Skin of body (tissue), 2 donors: ENCODE results near the gene TMEM184C. TPM values are rescaled to one million over a fixed set of nuclear protein-coding genes. Genes with fewer than 3 reads are reported as not detected.

Experiments used
- DNase-seq: peaks from one replicate; lab custom pipeline; 2025; lab: John Stamatoyannopoulos, UW
- total RNA-seq: library from RNA; depleted of rRNA; stranded (reverse); fragments of >200 nt; gene quantifications from one replicate; pipeline ENCODE4 v1.2.3, GENCODE V29; 2014

The TMEM184C gene
- total RNA-seq, 1 donor from 2014 or later = 21.2 TPM

- no peak for DNase-seq
These were observed 18.0 kb upstream of the TMEM184C start for GRCh38 chr4:147599206-147599605.

GRCh38 chr4:147599769-147600168 lies 17.4 kb upstream of the TMEM184C start:
- DNase-seq = no peak

GRCh38 chr4:147605499-147605898 lies 11.7 kb upstream of the TMEM184C start:
- DNase-seq = no peak

GRCh38 chr4:147607471-147607870 lies 9.7 kb upstream of the TMEM184C start:
- no peak for DNase-seq

- peak; percentile 38 for DNase-seq
These were observed 6.5 kb upstream of the TMEM184C start for GRCh38 chr4:147610686-147611085.

GRCh38 chr4:147616849-147617172 lies 386 bp upstream of the TMEM184C start:
- no peak for DNase-seq

- no peak for DNase-seq
These were observed 869 bp downstream of the TMEM184C start for GRCh38 chr4:147617841-147618691.

GRCh38 chr4:147620315-147620714 lies 3.1 kb downstream of the TMEM184C start:
- no peak for DNase-seq

GRCh38 chr4:147625733-147626132 lies 8.5 kb downstream of the TMEM184C start:
- DNase-seq = no peak

- DNase-seq = no peak
These were observed 9.7 kb downstream of the TMEM184C start for GRCh38 chr4:147626903-147627302.

- DNase-seq = no peak
These were observed 11.2 kb downstream of the TMEM184C start for GRCh38 chr4:147628415-147628814.

GRCh38 chr4:147629783-147630730 lies 12.9 kb downstream of the TMEM184C start:
- DNase-seq = peak; percentile 87

- no peak for DNase-seq
These were observed 15.9 kb downstream of the TMEM184C start for GRCh38 chr4:147633113-147633512.

- no peak for DNase-seq
These were observed 16.4 kb downstream of the TMEM184C start for GRCh38 chr4:147633643-147634042.

- no peak for DNase-seq
These were observed 18.2 kb downstream of the TMEM184C start for GRCh38 chr4:147635348-147635747.

- DNase-seq = no peak
These were observed 21.2 kb downstream of the TMEM184C start for GRCh38 chr4:147638365-147638764.

GRCh38 chr4:147638942-147639341 lies 21.7 kb downstream of the TMEM184C start:
- no peak for DNase-seq

GRCh38 chr4:147639388-147639787 lies 22.2 kb downstream of the TMEM184C start:
- DNase-seq = peak; percentile 45

GRCh38 chr4:147640331-147640730 lies 23.1 kb downstream of the TMEM184C start:
- no peak for DNase-seq

- no peak for DNase-seq
These were observed 26.4 kb downstream of the TMEM184C start for GRCh38 chr4:147643616-147644015.

GRCh38 chr4:147644471-147644870 lies 27.3 kb downstream of the TMEM184C start:
- no peak for DNase-seq

GRCh38 chr4:147645099-147645498 lies 27.9 kb downstream of the TMEM184C start:
- no peak for DNase-seq
